PFSK-1 (cell line): ENCODE results near the gene HOXA2.

Source experiments
- FOXP2 ChIP-seq: optimal IDR thresholded peaks from 2 replicates; pipeline ENCODE3; 2011; ENCODE audit warnings: borderline replicate concordance, control low read depth, inconsistent platforms; ENCODE audit not compliant: insufficient read depth; ENCODE audit errors: extremely low read length, extremely low read depth
- POLR2AphosphoS5 ChIP-seq: IDR thresholded peaks from 2 replicates; pipeline ENCODE4 v1.6.1; 2012; ENCODE audit warnings: low read depth, mild to moderate bottlenecking, control low read depth, low read length, moderate library complexity
- REST ChIP-seq, 2 experiments: IDR thresholded peaks; 2 replicates each; pipeline versions ENCODE4 v1.6.1 to v1.8.0; 2011 to 2012; ENCODE audit warnings: low read depth in 2 of 2, low read length in 2 of 2, control low read depth in 1 of 2, inconsistent platforms in 1 of 2, mild to moderate bottlenecking in 1 of 2, moderate library complexity in 1 of 2; ENCODE audit not compliant: insufficient read depth in 1 of 2
- SIN3A ChIP-seq: IDR thresholded peaks from 2 replicates; pipeline ENCODE4 v1.6.1; 2012; ENCODE audit warnings: mild to moderate bottlenecking, low read length, moderate library complexity, borderline replicate concordance; ENCODE audit not compliant: insufficient read depth
- TAF1 ChIP-seq: IDR thresholded peaks from 2 replicates; pipeline ENCODE4 v1.6.1; 2012; ENCODE audit warnings: low read length, control low read depth, borderline replicate concordance; ENCODE audit not compliant: insufficient read depth

Gene HOXA2

GRCh38 chr7:27080844-27081436 lies 21.5 kb downstream of the HOXA2 start:
- no peak for TF ChIP-seq SIN3A
- TF ChIP-seq POLR2AphosphoS5 = no peak
- TF ChIP-seq FOXP2 = no peak
- TF ChIP-seq REST (IDR thresholded peaks at IDR 0.05; ENCODE audit: insufficient read depth in 1 of 2, low read depth in 2 of 2, low read length in 2 of 2) = no peak
- TF ChIP-seq TAF1 = no peak

GRCh38 chr7:27079234-27079975 lies 23.1 kb downstream of the HOXA2 start:
- TF ChIP-seq POLR2AphosphoS5 = no peak
- TF ChIP-seq FOXP2 = no peak
- TF ChIP-seq TAF1 = no peak
- no peak for TF ChIP-seq REST (IDR thresholded peaks at IDR 0.05; ENCODE audit: insufficient read depth in 1 of 2, low read depth in 2 of 2, low read length in 2 of 2)
- TF ChIP-seq SIN3A = no peak

- TF ChIP-seq TAF1 (no peak), FOXP2 (no peak), SIN3A (no peak), REST (IDR thresholded peaks at IDR 0.05; ENCODE audit: insufficient read depth in 1 of 2, low read depth in 2 of 2, low read length in 2 of 2) (no peak)
Measured at GRCh38 chr7:27078616-27079233, 23.8 kb downstream of the HOXA2 start.

- no peak for TF ChIP-seq REST (IDR thresholded peaks at IDR 0.05; ENCODE audit: insufficient read depth in 1 of 2, low read depth in 2 of 2, low read length in 2 of 2)
- TF ChIP-seq TAF1 = no peak
- TF ChIP-seq POLR2AphosphoS5 = no peak
- no peak for TF ChIP-seq FOXP2
- TF ChIP-seq SIN3A = no peak
Measured at GRCh38 chr7:27073076-27073475, 29.4 kb downstream of the HOXA2 start.
